Uterus (tissue), 2 donors: Measurements from ENCODE around the gene BTBD9.

Experiments used
- POLR2A ChIP-seq, 2 donors: fragments of 450-650 bp; IDR thresholded peaks; one replicate each; pipeline ENCODE4 v1.6.1; 2016; ENCODE audit warnings: antibody characterized with exemption in 2 of 2, mild to moderate bottlenecking in 1 of 2, moderate library complexity in 1 of 2
- TF ChIP-seq, protein P1 (sequence below), 4 experiments: fragments of 200-600 bp in 2 of 4; fragments of 450-650 bp in 2 of 4; sonication (generic) in 2 of 4; IDR thresholded peaks; one replicate each; pipeline ENCODE4 v1.5.1; 2016 to 2019; ENCODE audit warnings: antibody characterized with exemption in 4 of 4, mild to moderate bottlenecking in 2 of 4, moderate library complexity in 1 of 4

DNA sequence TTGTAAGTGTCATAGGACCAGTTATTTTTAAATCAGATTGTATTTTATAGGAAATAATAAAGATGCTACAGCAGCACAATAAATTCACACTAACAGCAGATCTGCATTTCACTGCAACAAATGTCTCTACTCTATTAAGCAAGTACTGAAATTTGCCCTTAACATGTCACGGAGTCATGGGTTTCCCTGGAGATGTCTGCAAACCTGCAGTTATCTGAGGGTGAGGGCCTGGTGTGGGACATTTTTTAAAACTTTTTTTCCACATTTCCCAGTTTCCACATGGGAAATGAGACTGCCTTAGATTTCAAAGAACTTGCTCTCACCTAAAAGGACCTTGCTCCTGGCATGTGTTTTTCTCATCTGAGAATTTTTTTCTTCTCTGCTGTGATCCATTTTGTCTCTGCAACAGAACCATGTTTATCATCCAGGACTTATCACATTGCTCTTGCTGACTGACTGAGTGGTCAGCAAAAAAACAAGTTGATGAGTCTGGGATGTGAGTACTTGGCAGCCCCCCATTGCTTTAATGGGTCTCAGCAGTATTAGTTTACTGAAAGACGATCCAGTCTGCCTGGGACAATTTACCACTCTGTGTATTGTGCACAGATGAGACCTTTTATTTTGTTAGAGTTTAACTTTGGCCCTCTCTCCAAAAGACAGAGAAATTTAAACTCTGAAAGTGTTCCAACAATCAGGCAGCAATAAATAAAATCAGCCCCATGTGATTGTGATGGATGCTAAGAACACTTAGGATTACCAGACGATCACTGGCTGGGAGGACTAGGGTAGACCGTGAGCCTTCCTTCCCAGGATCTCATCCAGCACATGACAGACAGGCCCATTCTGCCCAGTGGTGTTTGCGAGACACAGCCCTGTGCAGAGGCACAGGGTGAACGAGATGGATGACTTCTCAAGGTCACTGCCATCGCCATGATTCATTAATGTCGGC, 268.8 kb downstream of the BTBD9 start:
- TF ChIP-seq, protein P1, sequence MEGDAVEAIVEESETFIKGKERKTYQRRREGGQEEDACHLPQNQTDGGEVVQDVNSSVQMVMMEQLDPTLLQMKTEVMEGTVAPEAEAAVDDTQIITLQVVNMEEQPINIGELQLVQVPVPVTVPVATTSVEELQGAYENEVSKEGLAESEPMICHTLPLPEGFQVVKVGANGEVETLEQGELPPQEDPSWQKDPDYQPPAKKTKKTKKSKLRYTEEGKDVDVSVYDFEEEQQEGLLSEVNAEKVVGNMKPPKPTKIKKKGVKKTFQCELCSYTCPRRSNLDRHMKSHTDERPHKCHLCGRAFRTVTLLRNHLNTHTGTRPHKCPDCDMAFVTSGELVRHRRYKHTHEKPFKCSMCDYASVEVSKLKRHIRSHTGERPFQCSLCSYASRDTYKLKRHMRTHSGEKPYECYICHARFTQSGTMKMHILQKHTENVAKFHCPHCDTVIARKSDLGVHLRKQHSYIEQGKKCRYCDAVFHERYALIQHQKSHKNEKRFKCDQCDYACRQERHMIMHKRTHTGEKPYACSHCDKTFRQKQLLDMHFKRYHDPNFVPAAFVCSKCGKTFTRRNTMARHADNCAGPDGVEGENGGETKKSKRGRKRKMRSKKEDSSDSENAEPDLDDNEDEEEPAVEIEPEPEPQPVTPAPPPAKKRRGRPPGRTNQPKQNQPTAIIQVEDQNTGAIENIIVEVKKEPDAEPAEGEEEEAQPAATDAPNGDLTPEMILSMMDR (IDR thresholded peaks at IDR 0.05): no peak
- no peak for TF ChIP-seq POLR2A (IDR thresholded peaks at IDR 0.05)
